K562 (cell line): ENCODE measurements around the gene LAMP1. TPM values are rescaled to one million over a fixed set of nuclear protein-coding genes. Genes with fewer than 3 reads are reported as not detected.

Experiments used
- CBX8 ChIP-seq: fragments of 200-600 bp; sonication (generic); IDR thresholded peaks from 2 replicates; pipeline ENCODE4 v1.6.1; 2012; ENCODE audit warnings: borderline replicate concordance, mixed run types, low read depth, mild to moderate bottlenecking, moderate library complexity, mixed read lengths, low read length, control low read depth, inconsistent platforms; ENCODE audit not compliant: poor library complexity, severe bottlenecking; ENCODE audit errors: extremely low read depth
- CREBBP ChIP-seq: IDR thresholded peaks from one replicate; pipeline ENCODE4 v1.6.1; 2012; ENCODE audit warnings: low read depth, mild to moderate bottlenecking, control low read depth, inconsistent platforms, low read length
- ELF1 ChIP-seq: fragments of 200-800 bp; sonication (Bioruptor generic); IDR thresholded peaks from 2 replicates; pipeline ENCODE4 v1.6.1; 2016; ENCODE audit warnings: missing genetic modification characterization, missing compliant biosample characterization
- MBD2 ChIP-seq: sonication (generic); IDR thresholded peaks from 2 replicates; pipeline ENCODE4 v1.6.1; 2016; ENCODE audit warnings: low read depth, borderline replicate concordance
- MTA1 ChIP-seq: fragments of 450-650 bp; IDR thresholded peaks from 2 replicates; pipeline ENCODE4 v1.6.1; 2017; ENCODE audit warnings: borderline replicate concordance
- RBM17 ChIP-seq: fragments of 200-400 bp; formaldehyde crosslinking; IDR thresholded peaks from 2 replicates; pipeline ENCODE4 v1.6.1; 2017; ENCODE audit warnings: low read depth, mild to moderate bottlenecking, low read length, borderline replicate concordance
- RFX1 ChIP-seq: fragments of 450-650 bp; IDR thresholded peaks from 2 replicates; pipeline ENCODE4 v1.6.1; 2016; ENCODE audit warnings: mild to moderate bottlenecking, moderate library complexity
- RUNX1 ChIP-seq: sonication (generic); IDR thresholded peaks from 2 replicates; pipeline ENCODE4 v1.6.1; 2016; ENCODE audit warnings: antibody characterized with exemption, low read depth
- SIN3A ChIP-seq, 2 experiments: fragments of 150-350 bp in 1 of 2; IDR thresholded peaks; 2 replicates each; pipeline ENCODE4 v1.6.1; 2011 to 2016; ENCODE audit warnings: borderline replicate concordance in 2 of 2, low read depth in 2 of 2, low read length in 2 of 2, mild to moderate bottlenecking in 2 of 2, moderate library complexity in 2 of 2; ENCODE audit not compliant: control insufficient read depth in 1 of 2
- SMARCE1 ChIP-seq: fragments of 450-650 bp; IDR thresholded peaks from 2 replicates; pipeline ENCODE4 v1.7.1; 2016; ENCODE audit warnings: mild to moderate bottlenecking
- ZBTB17 ChIP-seq: fragments of 450-650 bp; formaldehyde crosslinking; IDR thresholded peaks from 2 replicates; pipeline ENCODE4 v1.4.0; 2020; ENCODE audit warnings: mild to moderate bottlenecking
- ZBTB7A ChIP-seq: IDR thresholded peaks from 2 replicates; pipeline ENCODE4 v1.6.1; 2011; ENCODE audit warnings: low read depth, mild to moderate bottlenecking, low read length, moderate library complexity, borderline replicate concordance; ENCODE audit not compliant: control insufficient read depth
- ZNF232 ChIP-seq: sonication (generic); formaldehyde crosslinking; IDR thresholded peaks from 2 replicates; pipeline ENCODE4 v1.8.0; 2022; ENCODE audit warnings: mild to moderate bottlenecking, missing genetic modification reagents
- ZNF696 ChIP-seq: fragments of 250-450 bp; sonication (Bioruptor Pico); conservative IDR thresholded peaks from 2 replicates; pipeline ENCODE4 v1.4.0; 2020; ENCODE audit warnings: mild to moderate bottlenecking, moderate library complexity
- ZZZ3 ChIP-seq: fragments of 450-650 bp; IDR thresholded peaks from 2 replicates; pipeline ENCODE4 v1.6.1; 2016; ENCODE audit warnings: antibody characterized with exemption, mild to moderate bottlenecking, moderate library complexity
- polyA plus RNA-seq, 8 experiments: library from polyadenylated mRNA; depleted of rRNA in 4 of 8; stranded (reverse) in 5 of 8; unstranded in 3 of 8; fragments of >200 nt; fragmentation: Nextera tagmentation in 2 of 8; fragmentation: Illumina TruSeq in 1 of 8; extraction: Ambion mirVana in 2 of 8; extraction: Trizol in 1 of 8; gene quantifications; 2 replicates each; pipeline versions ENCODE4 v1.2.1 to v1.2.3, GENCODE V29; 2011 to 2014; ENCODE audit warnings: inconsistent platforms in 1 of 8, missing spikeins in 1 of 8
- total RNA-seq, 7 experiments: library from RNA; depleted of rRNA in 6 of 7; stranded (reverse); fragments of >200 nt in 6 of 7; fragmentation: Illumina TruSeq in 2 of 7; extraction: Trizol in 2 of 7; gene quantifications; 2 replicates each; pipeline versions ENCODE4 v1.2.1 to v1.2.3, GENCODE V29; 2011 to 2021; ENCODE audit warnings: low replicate concordance in 1 of 7
- TF ChIP-seq, protein P1 (sequence below): fragments of 250-450 bp; sonication (Bioruptor Pico); IDR thresholded peaks from 2 replicates; pipeline ENCODE4 v1.5.0; 2022; ENCODE audit warnings: mild to moderate bottlenecking
- TF ChIP-seq, protein P2 (sequence below): IDR thresholded peaks from 2 replicates; pipeline ENCODE4 v1.6.1; 2011; ENCODE audit warnings: borderline replicate concordance, low read depth, mild to moderate bottlenecking, moderate library complexity, low read length; ENCODE audit not compliant: insufficient read depth, poor library complexity, severe bottlenecking
- TF ChIP-seq, protein P3 (sequence below): fragments of 250-450 bp; sonication (Bioruptor Pico); IDR thresholded peaks from 2 replicates; pipeline ENCODE4 v1.8.0; 2022; ENCODE audit warnings: moderate library complexity, mild to moderate bottlenecking, inconsistent platforms

The LAMP1 gene
- total and polyA plus RNA-seq, 9 of the 15 experiments (the other 6 are each of a cell fraction or from before 2014, with no cell fraction given): 2.2 to 70.1 (median 30.5) TPM

DNA sequence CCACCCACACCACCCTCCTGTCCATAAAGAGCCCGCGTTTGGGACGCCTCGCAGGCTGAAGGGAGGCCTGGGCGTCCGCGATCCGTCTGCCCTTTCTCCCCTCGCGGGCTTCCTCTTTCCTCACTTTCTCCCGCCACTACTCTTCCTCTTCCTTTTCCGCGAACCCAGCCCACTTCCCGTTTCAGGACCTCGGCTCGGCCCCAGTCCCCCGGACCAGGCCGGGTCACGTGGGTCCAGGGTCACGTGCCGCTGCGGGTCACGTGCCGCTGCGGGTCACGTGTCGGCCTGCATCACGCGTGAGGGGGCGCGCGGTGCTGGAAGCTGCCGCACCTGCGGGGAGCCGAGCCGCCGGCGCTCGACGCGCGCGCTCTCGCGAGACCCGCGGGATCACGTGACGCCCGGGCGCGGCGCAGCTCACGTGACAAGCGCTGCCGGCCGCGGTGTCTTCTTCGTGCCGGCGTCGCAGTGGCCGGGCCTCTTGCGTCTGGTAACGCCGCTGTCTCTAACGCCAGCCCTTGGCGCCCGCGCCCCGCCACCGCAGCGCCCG lies at the start of gene LAMP1 (continued):
- TF ChIP-seq, protein P1, sequence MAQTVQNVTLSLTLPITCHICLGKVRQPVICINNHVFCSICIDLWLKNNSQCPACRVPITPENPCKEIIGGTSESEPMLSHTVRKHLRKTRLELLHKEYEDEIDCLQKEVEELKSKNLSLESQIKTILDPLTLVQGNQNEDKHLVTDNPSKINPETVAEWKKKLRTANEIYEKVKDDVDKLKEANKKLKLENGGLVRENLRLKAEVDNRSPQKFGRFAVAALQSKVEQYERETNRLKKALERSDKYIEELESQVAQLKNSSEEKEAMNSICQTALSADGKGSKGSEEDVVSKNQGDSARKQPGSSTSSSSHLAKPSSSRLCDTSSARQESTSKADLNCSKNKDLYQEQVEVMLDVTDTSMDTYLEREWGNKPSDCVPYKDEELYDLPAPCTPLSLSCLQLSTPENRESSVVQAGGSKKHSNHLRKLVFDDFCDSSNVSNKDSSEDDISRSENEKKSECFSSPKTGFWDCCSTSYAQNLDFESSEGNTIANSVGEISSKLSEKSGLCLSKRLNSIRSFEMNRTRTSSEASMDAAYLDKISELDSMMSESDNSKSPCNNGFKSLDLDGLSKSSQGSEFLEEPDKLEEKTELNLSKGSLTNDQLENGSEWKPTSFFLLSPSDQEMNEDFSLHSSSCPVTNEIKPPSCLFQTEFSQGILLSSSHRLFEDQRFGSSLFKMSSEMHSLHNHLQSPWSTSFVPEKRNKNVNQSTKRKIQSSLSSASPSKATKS (CRISPR knock-in tag): no peak
- TF ChIP-seq SMARCE1: 0 out of 2 replicates have a peak, but pooled peaks have one; percentile 23
- no peak for TF ChIP-seq RBM17
- TF ChIP-seq CBX8: no peak
- TF ChIP-seq ELF1: peak; percentile 94
- TF ChIP-seq, protein P2, sequence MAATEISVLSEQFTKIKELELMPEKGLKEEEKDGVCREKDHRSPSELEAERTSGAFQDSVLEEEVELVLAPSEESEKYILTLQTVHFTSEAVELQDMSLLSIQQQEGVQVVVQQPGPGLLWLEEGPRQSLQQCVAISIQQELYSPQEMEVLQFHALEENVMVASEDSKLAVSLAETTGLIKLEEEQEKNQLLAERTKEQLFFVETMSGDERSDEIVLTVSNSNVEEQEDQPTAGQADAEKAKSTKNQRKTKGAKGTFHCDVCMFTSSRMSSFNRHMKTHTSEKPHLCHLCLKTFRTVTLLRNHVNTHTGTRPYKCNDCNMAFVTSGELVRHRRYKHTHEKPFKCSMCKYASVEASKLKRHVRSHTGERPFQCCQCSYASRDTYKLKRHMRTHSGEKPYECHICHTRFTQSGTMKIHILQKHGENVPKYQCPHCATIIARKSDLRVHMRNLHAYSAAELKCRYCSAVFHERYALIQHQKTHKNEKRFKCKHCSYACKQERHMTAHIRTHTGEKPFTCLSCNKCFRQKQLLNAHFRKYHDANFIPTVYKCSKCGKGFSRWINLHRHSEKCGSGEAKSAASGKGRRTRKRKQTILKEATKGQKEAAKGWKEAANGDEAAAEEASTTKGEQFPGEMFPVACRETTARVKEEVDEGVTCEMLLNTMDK: peak; percentile 88
- 0 out of 2 replicates have a peak, but pooled peaks have one; percentile 40 for TF ChIP-seq ZBTB17 (CRISPR knock-in tag)
- TF ChIP-seq, protein P3, sequence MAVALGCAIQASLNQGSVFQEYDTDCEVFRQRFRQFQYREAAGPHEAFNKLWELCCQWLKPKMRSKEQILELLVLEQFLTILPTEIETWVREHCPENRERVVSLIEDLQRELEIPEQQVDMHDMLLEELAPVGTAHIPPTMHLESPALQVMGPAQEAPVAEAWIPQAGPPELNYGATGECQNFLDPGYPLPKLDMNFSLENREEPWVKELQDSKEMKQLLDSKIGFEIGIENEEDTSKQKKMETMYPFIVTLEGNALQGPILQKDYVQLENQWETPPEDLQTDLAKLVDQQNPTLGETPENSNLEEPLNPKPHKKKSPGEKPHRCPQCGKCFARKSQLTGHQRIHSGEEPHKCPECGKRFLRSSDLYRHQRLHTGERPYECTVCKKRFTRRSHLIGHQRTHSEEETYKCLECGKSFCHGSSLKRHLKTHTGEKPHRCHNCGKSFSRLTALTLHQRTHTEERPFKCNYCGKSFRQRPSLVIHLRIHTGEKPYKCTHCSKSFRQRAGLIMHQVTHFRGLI (CRISPR knock-in tag): no peak
- no peak for TF ChIP-seq ZNF696 (CRISPR knock-in tag)
- TF ChIP-seq ZNF232 (CRISPR knock-in tag): peak; percentile 89
- TF ChIP-seq ZBTB7A: 0 out of 2 replicates have a peak, but pooled peaks have one; percentile 14
- peak; percentile 77 for TF ChIP-seq MTA1
- no peak for TF ChIP-seq RUNX1
- TF ChIP-seq CREBBP: no peak
- TF ChIP-seq ZZZ3: no peak
- peak; percentile 43; the same call in 1 of the 2 replicates for TF ChIP-seq MBD2
- TF ChIP-seq RFX1: no peak
- TF ChIP-seq SIN3A (IDR thresholded peaks at IDR 0.05; ENCODE audit: borderline replicate concordance in 2 of 2, control insufficient read depth in 1 of 2, low read depth in 2 of 2, low read length in 2 of 2): peak; percentile 95 to 96
